Measurements from ENCODE around the gene STXBP1.

DNA sequence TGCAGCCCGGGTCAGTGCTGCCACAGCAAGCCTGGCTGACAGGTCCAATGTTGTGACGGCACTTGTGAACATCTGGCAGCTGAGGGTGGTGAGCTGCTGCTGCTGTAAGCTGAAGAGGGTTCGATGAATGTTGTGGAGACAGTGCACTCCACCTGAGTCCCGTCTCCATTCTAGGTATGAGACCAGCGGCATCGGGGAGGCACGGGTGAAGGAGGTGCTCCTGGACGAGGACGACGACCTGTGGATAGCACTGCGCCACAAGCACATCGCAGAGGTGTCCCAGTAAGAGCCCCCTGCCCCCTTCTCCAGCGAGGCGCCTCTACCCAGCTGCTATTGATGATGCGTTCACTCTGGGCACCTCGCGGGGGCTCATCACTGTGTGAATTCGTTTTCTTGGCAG lies 55.8 kb downstream of the STXBP1 start:
- TF ChIP-seq, protein P1, sequence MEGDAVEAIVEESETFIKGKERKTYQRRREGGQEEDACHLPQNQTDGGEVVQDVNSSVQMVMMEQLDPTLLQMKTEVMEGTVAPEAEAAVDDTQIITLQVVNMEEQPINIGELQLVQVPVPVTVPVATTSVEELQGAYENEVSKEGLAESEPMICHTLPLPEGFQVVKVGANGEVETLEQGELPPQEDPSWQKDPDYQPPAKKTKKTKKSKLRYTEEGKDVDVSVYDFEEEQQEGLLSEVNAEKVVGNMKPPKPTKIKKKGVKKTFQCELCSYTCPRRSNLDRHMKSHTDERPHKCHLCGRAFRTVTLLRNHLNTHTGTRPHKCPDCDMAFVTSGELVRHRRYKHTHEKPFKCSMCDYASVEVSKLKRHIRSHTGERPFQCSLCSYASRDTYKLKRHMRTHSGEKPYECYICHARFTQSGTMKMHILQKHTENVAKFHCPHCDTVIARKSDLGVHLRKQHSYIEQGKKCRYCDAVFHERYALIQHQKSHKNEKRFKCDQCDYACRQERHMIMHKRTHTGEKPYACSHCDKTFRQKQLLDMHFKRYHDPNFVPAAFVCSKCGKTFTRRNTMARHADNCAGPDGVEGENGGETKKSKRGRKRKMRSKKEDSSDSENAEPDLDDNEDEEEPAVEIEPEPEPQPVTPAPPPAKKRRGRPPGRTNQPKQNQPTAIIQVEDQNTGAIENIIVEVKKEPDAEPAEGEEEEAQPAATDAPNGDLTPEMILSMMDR (IDR thresholded peaks at IDR 0.05; ENCODE audit: low read length): no peak
- TF ChIP-seq EZH2 (IDR thresholded peaks at IDR 0.05; ENCODE audit: borderline replicate concordance, low read length): no peak

All from OCI-LY1 (cell line).